SU-DHL-6 (cell line): ENCODE data around the gene NFIC.

Experiments
- EZH2phosphoT487 ChIP-seq: fragments of 200-600 bp; sonication (generic), shearing (Covaris generic); conservative IDR thresholded peaks from 2 replicates; pipeline ENCODE4 v1.6.1; 2018; ENCODE audit warnings: mild to moderate bottlenecking, antibody characterized with exemption, low read length, moderate library complexity, mixed read lengths
- TF ChIP-seq, protein P1 (sequence below): fragments of 200-600 bp; sonication (generic); IDR thresholded peaks from one replicate; pipeline ENCODE4 v1.5.1; 2017; ENCODE audit warnings: antibody characterized with exemption, mild to moderate bottlenecking, low read length, moderate library complexity; ENCODE audit not compliant: insufficient read depth, poor library complexity, severe bottlenecking

DNA sequence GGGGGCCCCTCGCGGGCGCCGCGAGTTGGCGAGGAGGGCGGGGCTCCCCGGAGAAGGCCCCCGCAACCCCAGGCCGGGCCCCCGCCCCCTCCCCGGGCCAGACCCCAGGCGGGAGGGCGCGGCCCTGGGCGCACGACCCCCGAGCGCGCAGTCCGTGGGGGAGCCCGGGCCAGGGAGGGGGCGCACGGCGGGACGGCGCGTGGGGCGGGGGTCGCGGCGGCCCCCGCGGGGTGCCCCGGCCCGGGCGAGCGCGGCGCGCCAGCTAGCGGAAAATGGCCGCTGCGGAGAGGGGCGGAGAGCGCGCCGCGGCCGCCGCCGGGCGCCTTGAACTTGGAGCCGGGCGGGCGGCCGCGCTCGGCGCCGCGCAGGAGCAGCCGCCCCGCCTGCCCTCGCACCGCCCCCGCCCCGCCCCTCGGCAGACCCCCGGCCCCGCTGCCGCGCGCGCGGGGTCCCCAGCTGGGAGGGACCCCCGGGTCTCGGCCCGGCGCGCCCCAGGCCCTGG lies 6.4 kb upstream of the NFIC start:
- TF ChIP-seq, protein P1, sequence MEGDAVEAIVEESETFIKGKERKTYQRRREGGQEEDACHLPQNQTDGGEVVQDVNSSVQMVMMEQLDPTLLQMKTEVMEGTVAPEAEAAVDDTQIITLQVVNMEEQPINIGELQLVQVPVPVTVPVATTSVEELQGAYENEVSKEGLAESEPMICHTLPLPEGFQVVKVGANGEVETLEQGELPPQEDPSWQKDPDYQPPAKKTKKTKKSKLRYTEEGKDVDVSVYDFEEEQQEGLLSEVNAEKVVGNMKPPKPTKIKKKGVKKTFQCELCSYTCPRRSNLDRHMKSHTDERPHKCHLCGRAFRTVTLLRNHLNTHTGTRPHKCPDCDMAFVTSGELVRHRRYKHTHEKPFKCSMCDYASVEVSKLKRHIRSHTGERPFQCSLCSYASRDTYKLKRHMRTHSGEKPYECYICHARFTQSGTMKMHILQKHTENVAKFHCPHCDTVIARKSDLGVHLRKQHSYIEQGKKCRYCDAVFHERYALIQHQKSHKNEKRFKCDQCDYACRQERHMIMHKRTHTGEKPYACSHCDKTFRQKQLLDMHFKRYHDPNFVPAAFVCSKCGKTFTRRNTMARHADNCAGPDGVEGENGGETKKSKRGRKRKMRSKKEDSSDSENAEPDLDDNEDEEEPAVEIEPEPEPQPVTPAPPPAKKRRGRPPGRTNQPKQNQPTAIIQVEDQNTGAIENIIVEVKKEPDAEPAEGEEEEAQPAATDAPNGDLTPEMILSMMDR, result no peak
- no peak for TF ChIP-seq EZH2phosphoT487
